H1 (cell line): ENCODE measurements around the gene C19orf12. TPM values are rescaled to one million over a fixed set of nuclear protein-coding genes. Genes with fewer than 3 reads are reported as not detected.

Experiments used
- CTCF ChIA-PET: fragments of 300-600 bp; sonication (Branson Sonifier 250); formaldehyde crosslinking; loops from one replicate; lab custom pipeline; 2021; ENCODE audit not compliant: partially characterized antibody; lab: Charles Lee
- POLR2A ChIA-PET: fragments of 300-600 bp; sonication (Branson Sonifier 250); formaldehyde crosslinking; loops from one replicate; lab custom pipeline; 2021; ENCODE audit warnings: inconsistent platforms; ENCODE audit not compliant: partially characterized antibody; lab: Charles Lee
- DNase-seq, 2 experiments: peaks; one replicate each; pipeline versions ENCODE4 v3.0.0 to v3.0.0-alpha.2; 2010 to 2022; ENCODE audit warnings: low spot score in 2 of 2, low read depth in 1 of 2, mixed read lengths in 1 of 2
- FAIRE-seq: peaks from 2 replicates; lab custom pipeline; 2011; peaks lifted over from hg19 to GRCh38; lab: Jason Lieb, UNC
- H2AFZ ChIP-seq: 2 replicates; pipeline ENCODE4 v1.8.1; 2012; ENCODE audit warnings: low read length, inconsistent platforms
- H2AK5ac ChIP-seq: 2 replicates; pipeline ENCODE4 v1.6.1; 2013; ENCODE audit warnings: low read depth, low read length
- H2BK120ac ChIP-seq: replicated peaks from 2 replicates; pipeline ENCODE3; 2013; ENCODE audit warnings: low read depth, low read length, inconsistent platforms
- H2BK12ac ChIP-seq: 2 replicates; pipeline ENCODE4 v1.6.1; 2013; ENCODE audit warnings: low read depth, low read length
- H2BK15ac ChIP-seq: 2 replicates; pipeline ENCODE4 v1.6.1; 2013; ENCODE audit warnings: low read length
- H2BK20ac ChIP-seq: 2 replicates; pipeline ENCODE4 v1.6.1; 2013; ENCODE audit warnings: low read length
- H2BK5ac ChIP-seq: 2 replicates; pipeline ENCODE4 v1.6.1; 2013; ENCODE audit warnings: low read depth, low read length
- H3K14ac ChIP-seq: 2 replicates; pipeline ENCODE4 v1.6.1; 2013; ENCODE audit warnings: inconsistent platforms; ENCODE audit not compliant: insufficient read length
- H3K18ac ChIP-seq: 2 replicates; pipeline ENCODE4 v1.6.1; 2013; ENCODE audit warnings: low read length; ENCODE audit errors: extremely low read depth
- H3K23ac ChIP-seq: 2 replicates; pipeline ENCODE4 v1.6.1; 2013; ENCODE audit warnings: inconsistent platforms; ENCODE audit not compliant: insufficient read length
- H3K23me2 ChIP-seq: 2 replicates; pipeline ENCODE4 v1.6.1; 2013; ENCODE audit warnings: low read depth, low read length
- H3K27ac ChIP-seq: 2 replicates; pipeline ENCODE4 v1.6.1; 2011; ENCODE audit warnings: low read depth, low read length, inconsistent platforms
- H3K27me3 ChIP-seq, 4 experiments: replicated peaks in 1 of 4; 1 replicate in 1 of 4; 2 replicates in 3 of 4; pipeline versions ENCODE4 v1.6.1 to v1.8.1; 2011 to 2013; ENCODE audit warnings: low read length in 3 of 4, mild to moderate bottlenecking in 3 of 4, inconsistent platforms in 2 of 4, mixed read lengths in 2 of 4, moderate library complexity in 1 of 4; ENCODE audit not compliant: control insufficient read depth in 3 of 4, insufficient read depth in 3 of 4; ENCODE audit errors: extremely low read depth in 1 of 4
- H3K36me3 ChIP-seq, 4 experiments: 2 replicates each; pipeline versions ENCODE4 v1.6.1 to v1.8.1; 2011 to 2013; ENCODE audit warnings: mild to moderate bottlenecking in 4 of 4, low read length in 3 of 4, moderate library complexity in 2 of 4, control low read depth in 1 of 4, inconsistent platforms in 1 of 4; ENCODE audit not compliant: insufficient read depth in 4 of 4, control insufficient read depth in 2 of 4
- H3K4ac ChIP-seq: replicated peaks from 2 replicates; pipeline ENCODE3; 2013; ENCODE audit warnings: low read length, low read depth, mixed read lengths, inconsistent platforms; ENCODE audit not compliant: insufficient read length
- H3K4me1 ChIP-seq, 4 experiments: replicated peaks in 1 of 4; 1 replicate in 1 of 4; 2 replicates in 3 of 4; pipeline versions ENCODE4 v1.6.1 to v1.8.1; 2011 to 2013; ENCODE audit warnings: low read length in 3 of 4, inconsistent platforms in 2 of 4, mixed read lengths in 1 of 4; ENCODE audit not compliant: insufficient read depth in 4 of 4, control insufficient read depth in 3 of 4
- H3K4me2 ChIP-seq, 2 experiments: 2 replicates each; pipeline versions ENCODE4 v1.6.1 to v1.8.1; 2011 to 2013; ENCODE audit warnings: low read depth in 2 of 2, low read length in 2 of 2, control low read depth in 1 of 2, inconsistent platforms in 1 of 2, mild to moderate bottlenecking in 1 of 2; ENCODE audit not compliant: insufficient read depth in 1 of 2
- H3K4me3 ChIP-seq, 4 experiments: fragments of 200-600, 300-600 bp in 1 of 4; sonication (generic), shearing (Covaris generic), sonication (Bioruptor Twin) in 1 of 4; 2 replicates each; pipeline versions ENCODE4 v1.5.1 to v1.8.1; 2011 to 2016; ENCODE audit warnings: low read length in 4 of 4, low read depth in 3 of 4, control low read depth in 2 of 4, inconsistent platforms in 2 of 4, mild to moderate bottlenecking in 2 of 4, mixed read lengths in 1 of 4, moderate library complexity in 1 of 4; ENCODE audit not compliant: insufficient read depth in 2 of 4; ENCODE audit errors: extremely low read depth in 1 of 4
- H3K56ac ChIP-seq: replicated peaks from 2 replicates; pipeline ENCODE3; 2013; ENCODE audit warnings: low read depth, mild to moderate bottlenecking, mixed read lengths, low read length, inconsistent platforms; ENCODE audit not compliant: insufficient read length
- H3K79me1 ChIP-seq: 2 replicates; pipeline ENCODE4 v1.6.1; 2013; ENCODE audit warnings: low read depth, low read length, control low read depth
- H3K79me2 ChIP-seq, 2 experiments: 2 replicates each; pipeline versions ENCODE4 v1.6.1 to v1.8.1; 2012 to 2013; ENCODE audit warnings: low read length in 2 of 2, mild to moderate bottlenecking in 2 of 2, inconsistent platforms in 1 of 2; ENCODE audit not compliant: insufficient read depth in 2 of 2, control insufficient read depth in 1 of 2
- H3K9ac ChIP-seq, 4 experiments: replicated peaks in 1 of 4; 1 replicate in 1 of 4; 2 replicates in 3 of 4; pipeline versions ENCODE4 v1.6.1 to v1.8.1; 2011 to 2013; ENCODE audit warnings: low read depth in 3 of 4, low read length in 3 of 4, control low read depth in 2 of 4, mild to moderate bottlenecking in 2 of 4, moderate library complexity in 2 of 4, inconsistent platforms in 1 of 4; ENCODE audit errors: extremely low read depth in 1 of 4
- H3K9me3 ChIP-seq, 2 experiments: 2 replicates each; pipeline versions ENCODE4 v1.6.1 to v1.8.1; 2012 to 2013; ENCODE audit warnings: mild to moderate bottlenecking in 2 of 2, moderate library complexity in 2 of 2, control low read depth in 1 of 2, inconsistent platforms in 1 of 2, low read depth in 1 of 2, low read length in 1 of 2, mixed read lengths in 1 of 2; ENCODE audit not compliant: insufficient read depth in 2 of 2
- H4K20me1 ChIP-seq, 2 experiments: replicated peaks in 1 of 2; 2 replicates each; pipeline versions ENCODE3 to v1.8.1; 2011 to 2013; ENCODE audit warnings: inconsistent platforms in 2 of 2, low read length in 2 of 2, mild to moderate bottlenecking in 1 of 2; ENCODE audit not compliant: insufficient read depth in 2 of 2, control insufficient read depth in 1 of 2
- H4K5ac ChIP-seq: 2 replicates; pipeline ENCODE4 v1.6.1; 2013; ENCODE audit warnings: low read length, low read depth, mixed read lengths, inconsistent platforms; ENCODE audit not compliant: insufficient read length
- H4K8ac ChIP-seq: 2 replicates; pipeline ENCODE4 v1.8.0; 2013; ENCODE audit warnings: mild to moderate bottlenecking, moderate library complexity, low read length, inconsistent platforms; ENCODE audit not compliant: insufficient read depth; ENCODE audit errors: extremely low read depth
- H4K91ac ChIP-seq: replicated peaks from 2 replicates; pipeline ENCODE3; 2013; ENCODE audit warnings: low read length, mixed read lengths, inconsistent platforms; ENCODE audit not compliant: insufficient read length
- BACH1 ChIP-seq: IDR thresholded peaks from 2 replicates; pipeline ENCODE4 v1.6.1; 2012; ENCODE audit warnings: low read length, improper control_type of control experiment
- BCL11A ChIP-seq, 2 experiments: IDR thresholded peaks; one replicate each; pipeline ENCODE4 v1.6.1; 2011; ENCODE audit warnings: low read depth in 2 of 2, low read length in 2 of 2, mild to moderate bottlenecking in 2 of 2
- GABPA ChIP-seq: IDR thresholded peaks from 2 replicates; pipeline ENCODE4 v1.6.1; 2011; ENCODE audit warnings: mild to moderate bottlenecking, low read length, moderate library complexity, borderline replicate concordance; ENCODE audit not compliant: insufficient read depth
- KDM5A ChIP-seq: fragments of 200-600 bp; IDR thresholded peaks from 2 replicates; pipeline ENCODE4 v1.7.1; 2012; ENCODE audit warnings: mild to moderate bottlenecking, low read length, inconsistent platforms, mixed read lengths
- NRF1 ChIP-seq: IDR thresholded peaks from 2 replicates; pipeline ENCODE4 v1.6.1; 2011; ENCODE audit warnings: mild to moderate bottlenecking, low read depth, low read length, improper control_type of control experiment
- POLR2AphosphoS5 ChIP-seq: IDR thresholded peaks from 2 replicates; pipeline ENCODE4 v1.6.1; 2011; ENCODE audit warnings: low read depth, low read length
- POU5F1 ChIP-seq: IDR thresholded peaks from 2 replicates; pipeline ENCODE4 v1.6.1; 2011; ENCODE audit warnings: low read depth, mild to moderate bottlenecking, low read length, moderate library complexity
- SIRT6 ChIP-seq: IDR thresholded peaks from one replicate; pipeline ENCODE4 v1.7.1; 2012; ENCODE audit warnings: low read length, inconsistent platforms
- SRF ChIP-seq: IDR thresholded peaks from 2 replicates; pipeline ENCODE4 v1.6.1; 2011; ENCODE audit warnings: mild to moderate bottlenecking, low read depth, low read length, moderate library complexity
- ZNF274 ChIP-seq: IDR thresholded peaks from 2 replicates; pipeline ENCODE4 v1.7.0; 2012; ENCODE audit warnings: low read length, borderline replicate concordance; ENCODE audit errors: extremely low read depth
- WGBS, 2 experiments: shearing (Covaris generic) in 1 of 2; methylation state at CpG; one replicate each; pipeline versions ENCODE4 v1.1.6 to v1.1.7; 2013 to 2015; ENCODE audit warnings: low lambda C conversion rate in 2 of 2, mixed read lengths in 2 of 2, inconsistent platforms in 1 of 2, low coverage in 1 of 2, missing lambda C conversion rate in 1 of 2; ENCODE audit not compliant: insufficient replicate concordance in 2 of 2, insufficient coverage in 1 of 2, insufficient read length in 1 of 2; ENCODE audit errors: extremely low coverage in 1 of 2, missing lambda C conversion rate in 1 of 2; 5-methylcytosine and 5-hydroxymethylcytosine counted together
- polyA plus RNA-seq, 7 experiments: library from polyadenylated mRNA; depleted of rRNA in 3 of 7; stranded (reverse) in 5 of 7; unstranded in 2 of 7; fragments of >200 nt in 5 of 7; fragments of 200-250 nt in 2 of 7; gene quantifications; 1 replicate in 5 of 7; 2 replicates in 1 of 7; 4 replicates in 1 of 7; pipeline versions ENCODE4 v1.2.1 to v1.2.3, GENCODE V29; 2011 to 2013; ENCODE audit warnings: missing spikeins in 2 of 7, mixed read lengths in 2 of 7
- total RNA-seq: library from RNA; stranded (reverse); fragmentation: NEBNext Ultra II Directional; extraction: Animal tissue kit (Norgen Biotek cat#: 25700); gene quantifications from 2 replicates; pipeline ENCODE4 v1.2.1, GENCODE V29; 2021
- TF ChIP-seq, protein P1 (sequence below): IDR thresholded peaks from 2 replicates; pipeline ENCODE4 v1.6.1; 2011; ENCODE audit warnings: low read depth, mild to moderate bottlenecking, low read length; ENCODE audit not compliant: insufficient read depth
- TF ChIP-seq, protein P2 (sequence below): IDR thresholded peaks from 2 replicates; pipeline ENCODE4 v1.6.1; 2012; ENCODE audit warnings: inconsistent platforms

Gene C19orf12
- total and polyA plus RNA-seq, 2 of the 8 experiments (the other 6 are each of a cell fraction or from before 2014, with no cell fraction given), result 10.7 to 11.9 TPM

DNA sequence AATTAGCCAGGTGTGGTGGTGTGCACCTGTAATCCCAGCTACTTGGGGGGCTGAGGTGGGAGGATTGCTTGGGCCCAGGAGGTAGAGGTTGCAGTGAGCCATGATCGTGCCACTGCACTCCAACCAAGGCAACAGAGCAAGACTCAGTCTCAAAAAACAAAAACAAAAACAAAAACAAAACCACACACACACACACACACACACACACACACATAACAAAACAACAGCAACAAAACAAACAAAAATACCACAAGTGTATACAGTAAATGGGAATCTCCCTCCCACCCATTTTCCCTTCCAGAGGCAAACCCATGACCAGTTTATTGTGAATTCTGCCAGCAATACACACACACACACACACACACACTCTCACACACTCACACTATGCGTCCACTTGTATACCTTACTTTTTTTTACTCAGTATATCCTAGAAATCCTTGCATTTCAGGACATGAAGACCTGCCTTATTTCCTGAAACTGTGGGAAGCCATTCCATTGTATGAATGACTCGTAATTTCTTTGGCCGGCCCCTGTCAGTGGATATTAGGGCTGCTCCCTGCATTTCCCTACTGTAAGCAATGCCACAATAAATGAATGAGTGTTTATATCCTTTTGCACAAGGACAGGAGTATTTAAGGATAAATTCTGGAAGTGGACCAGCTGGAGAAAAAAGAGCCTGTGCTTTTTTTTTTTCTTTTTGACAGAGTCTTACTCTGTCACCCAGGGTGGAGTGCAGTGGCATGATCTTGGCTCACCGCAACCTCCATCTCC is 56.7 kb downstream of the C19orf12 start:
- H3K4me3 ChIP-seq, result no peak overlapping the region
- H3K9me3 ChIP-seq, result 0 out of 4 replicates have a peak, but pooled peaks cover 0 to 2% of the 10 kb centered on the region in 2 experiments
- WGBS, 2 experiments, result 82% methylated on average over 5 of the region's 5 CpGs; no CpG with 5 or more reads in 1 of the 2 experiments
- CTCF ChIA-PET, result interaction anchor here (0.6 to 1.6 kb wide), 5 partner anchors 9 to 599 kb away, joined by 3 to 4 read pairs (median 3); no protein-coding TSS in a partner anchor
- no peak overlapping the region for H2BK20ac ChIP-seq
- no peaks in the 10 kb centered on the region for H3K79me1 ChIP-seq
- no peak overlapping the region for H3K14ac ChIP-seq
- H3K4ac ChIP-seq, result no peak overlapping the region
- no peaks in the 10 kb centered on the region for H3K27me3 ChIP-seq
- H2BK12ac ChIP-seq, result no peak overlapping the region
- H3K36me3 ChIP-seq, result no peaks in the 10 kb centered on the region
- no peak overlapping the region for H2AFZ ChIP-seq
- DNase-seq (no peak), FAIRE-seq (no peak)
- H2BK5ac ChIP-seq, result no peak overlapping the region
- H4K91ac ChIP-seq, result no peak overlapping the region
- H3K4me2 ChIP-seq, result no peak overlapping the region
- no peak overlapping the region for H4K5ac ChIP-seq
- H2BK15ac ChIP-seq, result no peak overlapping the region
- H4K20me1 ChIP-seq, result no peaks in the 10 kb centered on the region
- H3K4me1 ChIP-seq, result no peaks in the 10 kb centered on the region
- no peaks in the 10 kb centered on the region for H3K23me2 ChIP-seq
- H3K27ac ChIP-seq, result no peak overlapping the region
- no peak overlapping the region for H4K8ac ChIP-seq
- no peak overlapping the region for H3K18ac ChIP-seq
- no peak overlapping the region for H3K56ac ChIP-seq
- H3K79me2 ChIP-seq, result no peaks in the 10 kb centered on the region
- no peak overlapping the region for H2BK120ac ChIP-seq
- no peak overlapping the region for H3K23ac ChIP-seq
- no peak overlapping the region for H2AK5ac ChIP-seq
- no peak overlapping the region for H3K9ac ChIP-seq
- POLR2A ChIA-PET, result interaction anchor here (1.4 kb wide), 1 partner anchor 11 kb away, joined by 3 read pairs; no protein-coding TSS in a partner anchor
- TF ChIP-seq SRF, result no peak
- no peak for TF ChIP-seq SIRT6
- TF ChIP-seq, protein P1, sequence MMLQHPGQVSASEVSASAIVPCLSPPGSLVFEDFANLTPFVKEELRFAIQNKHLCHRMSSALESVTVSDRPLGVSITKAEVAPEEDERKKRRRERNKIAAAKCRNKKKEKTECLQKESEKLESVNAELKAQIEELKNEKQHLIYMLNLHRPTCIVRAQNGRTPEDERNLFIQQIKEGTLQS, result no peak
- TF ChIP-seq KDM5A, result no peak
- no peak for TF ChIP-seq NRF1
- no peak for TF ChIP-seq BCL11A (IDR thresholded peaks at IDR 0.05; ENCODE audit: low read depth in 2 of 2, low read length in 2 of 2)
- no peak for TF ChIP-seq BACH1
- TF ChIP-seq, protein P2, sequence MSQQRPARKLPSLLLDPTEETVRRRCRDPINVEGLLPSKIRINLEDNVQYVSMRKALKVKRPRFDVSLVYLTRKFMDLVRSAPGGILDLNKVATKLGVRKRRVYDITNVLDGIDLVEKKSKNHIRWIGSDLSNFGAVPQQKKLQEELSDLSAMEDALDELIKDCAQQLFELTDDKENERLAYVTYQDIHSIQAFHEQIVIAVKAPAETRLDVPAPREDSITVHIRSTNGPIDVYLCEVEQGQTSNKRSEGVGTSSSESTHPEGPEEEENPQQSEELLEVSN, result no peak
- no peak for TF ChIP-seq POU5F1
- no peak for TF ChIP-seq GABPA
- no peak for TF ChIP-seq POLR2AphosphoS5
- no peak for TF ChIP-seq ZNF274
